Upper lobe of left lung (tissue), 6 donors: ENCODE measurements around the gene HMGXB4. TPM values are rescaled to one million over a fixed set of nuclear protein-coding genes. Genes with fewer than 3 reads are reported as not detected.

ENCODE experiments used
- ATAC-seq, 2 donors: fragments of 200-7000 bp; cut with Tn5 transposase; one replicate each; pipeline ENCODE4 v1.9.1; 2022; ENCODE audit warnings: mild to moderate bottlenecking in 2 of 2, moderate library complexity in 2 of 2; ENCODE audit not compliant: low FRiP score in 2 of 2
- DNase-seq, 2 donors: peaks; one replicate each; pipeline ENCODE4 v3.0.0-alpha.2; 2019 to 2020
- H3K27ac ChIP-seq, 4 donors: fragments of 200-600 bp; sonication (generic); one replicate each; pipeline ENCODE4 v1.5.1; 2016 to 2019
- H3K27me3 ChIP-seq, 4 donors: fragments of 200-600 bp; sonication (generic); one replicate each; pipeline ENCODE4 v1.5.1; 2017 to 2019
- H3K36me3 ChIP-seq, 4 donors: fragments of 200-600 bp; sonication (generic); one replicate each; pipeline ENCODE4 v1.5.1; 2016 to 2019
- H3K4me1 ChIP-seq, 4 donors: fragments of 200-600 bp; sonication (generic); one replicate each; pipeline ENCODE4 v1.5.1; 2018 to 2019
- H3K4me3 ChIP-seq, 4 donors: fragments of 200-600 bp; sonication (generic); one replicate each; pipeline ENCODE4 v1.5.1; 2017 to 2019; ENCODE audit warnings: mild to moderate bottlenecking in 2 of 4, moderate library complexity in 1 of 4
- H3K9me3 ChIP-seq, 4 donors: fragments of 200-600 bp; sonication (generic); one replicate each; pipeline ENCODE4 v1.5.1; 2018 to 2019
- EP300 ChIP-seq, 4 donors: sonication (generic); formaldehyde crosslinking; IDR thresholded peaks; one replicate each; pipeline ENCODE4 v1.5.1; 2017; ENCODE audit warnings: antibody characterized with exemption in 4 of 4, control low read depth in 2 of 4
- POLR2A ChIP-seq, 4 donors: fragments of 450-650 bp; IDR thresholded peaks; one replicate each; pipeline ENCODE4 v1.5.1; 2016 to 2017; ENCODE audit warnings: antibody characterized with exemption in 4 of 4, mild to moderate bottlenecking in 2 of 4
- POLR2AphosphoS5 ChIP-seq, 2 donors: sonication (generic); formaldehyde crosslinking; IDR thresholded peaks; one replicate each; pipeline ENCODE4 v1.5.1; 2017; ENCODE audit warnings: antibody characterized with exemption in 2 of 2
- WGBS, 2 donors: methylation state at CpG; one replicate each; pipeline ENCODE4 v1.1.5; 2017 to 2018; 5-methylcytosine and 5-hydroxymethylcytosine counted together
- total RNA-seq, 6 donors: library from RNA; depleted of rRNA in 4 of 6; stranded (reverse); fragments of >200 nt in 4 of 6; gene quantifications; one replicate each; pipeline versions ENCODE4 v1.1.0 to v1.2.1, GENCODE V29; 2016 to 2021
- TF ChIP-seq, protein P1 (sequence below), 6 experiments: fragments of 450-650 bp in 4 of 6; fragments of 200-600 bp in 2 of 6; sonication (generic) in 2 of 6; IDR thresholded peaks; one replicate each; pipeline ENCODE4 v1.5.1; 2016 to 2019; ENCODE audit warnings: antibody characterized with exemption in 6 of 6
- donor health status: DM: no; HTN: no; CAD: no; lungs with moderate emphysema.
- donor health status: DM: no; HTN: yes; CAD: no; lungs with severe emphysema.

The HMGXB4 gene
- total RNA-seq, 6 donors from 2014 or later = 15.7 to 20.9 (median 17.2) TPM

- no peaks in the 10 kb centered on the region for H3K36me3 ChIP-seq
- no peak overlapping the region for H3K27ac ChIP-seq
- DNase-seq = no peak
- H3K4me1 ChIP-seq = no peaks in the 10 kb centered on the region
- H3K9me3 ChIP-seq = peaks cover 0 to 5% (median 0%) of the 10 kb centered on the region in 4 donors
- 69 to 77% methylated on average over 3 of the region's 3 CpGs for WGBS, 2 donors
- TF ChIP-seq POLR2AphosphoS5 (IDR thresholded peaks at IDR 0.05) (no peak), POLR2A (IDR thresholded peaks at IDR 0.05) (no peak), EP300 (IDR thresholded peaks at IDR 0.05) (no peak)
- TF ChIP-seq, protein P1, sequence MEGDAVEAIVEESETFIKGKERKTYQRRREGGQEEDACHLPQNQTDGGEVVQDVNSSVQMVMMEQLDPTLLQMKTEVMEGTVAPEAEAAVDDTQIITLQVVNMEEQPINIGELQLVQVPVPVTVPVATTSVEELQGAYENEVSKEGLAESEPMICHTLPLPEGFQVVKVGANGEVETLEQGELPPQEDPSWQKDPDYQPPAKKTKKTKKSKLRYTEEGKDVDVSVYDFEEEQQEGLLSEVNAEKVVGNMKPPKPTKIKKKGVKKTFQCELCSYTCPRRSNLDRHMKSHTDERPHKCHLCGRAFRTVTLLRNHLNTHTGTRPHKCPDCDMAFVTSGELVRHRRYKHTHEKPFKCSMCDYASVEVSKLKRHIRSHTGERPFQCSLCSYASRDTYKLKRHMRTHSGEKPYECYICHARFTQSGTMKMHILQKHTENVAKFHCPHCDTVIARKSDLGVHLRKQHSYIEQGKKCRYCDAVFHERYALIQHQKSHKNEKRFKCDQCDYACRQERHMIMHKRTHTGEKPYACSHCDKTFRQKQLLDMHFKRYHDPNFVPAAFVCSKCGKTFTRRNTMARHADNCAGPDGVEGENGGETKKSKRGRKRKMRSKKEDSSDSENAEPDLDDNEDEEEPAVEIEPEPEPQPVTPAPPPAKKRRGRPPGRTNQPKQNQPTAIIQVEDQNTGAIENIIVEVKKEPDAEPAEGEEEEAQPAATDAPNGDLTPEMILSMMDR (IDR thresholded peaks at IDR 0.05) = no peak
- no peak overlapping the region for H3K4me3 ChIP-seq
- no peaks in the 10 kb centered on the region for H3K27me3 ChIP-seq
- no peak for ATAC-seq
Measured at GRCh38 chr22:35219012-35219411, 38.3 kb upstream of the HMGXB4 start.

- H3K36me3 ChIP-seq = no peaks in the 10 kb centered on the region
Measured at GRCh38 chr22:35220221-35220620, 37.1 kb upstream of the HMGXB4 start.

DNA sequence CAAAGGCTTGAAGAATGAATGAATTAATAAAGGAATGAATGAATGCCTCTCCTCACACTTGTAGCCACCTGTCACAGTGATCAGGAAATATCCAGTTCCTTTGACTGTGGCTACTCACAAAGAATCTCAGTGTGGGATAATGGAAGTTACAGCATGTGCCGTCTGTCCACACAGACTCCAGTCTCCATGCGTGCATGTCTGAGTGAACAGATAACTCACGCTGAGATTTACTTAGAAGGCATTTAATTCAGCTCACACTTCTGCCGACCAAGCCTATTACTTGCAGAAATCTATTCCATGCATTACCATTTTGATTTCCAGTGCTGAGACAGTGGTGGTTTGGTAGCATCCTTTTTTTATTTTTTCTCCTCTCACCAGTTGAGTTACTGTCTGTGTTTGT is 32.3 kb upstream of the HMGXB4 start:
- H3K27me3 ChIP-seq = no peaks in the 10 kb centered on the region
- ATAC-seq = no peak
- 80 to 90% methylated on average over 4 of the region's 4 CpGs for WGBS, 2 donors

More at GRCh38 chr22:35220221-35220620, 37.1 kb upstream of the HMGXB4 start:
- H3K9me3 ChIP-seq = peaks cover 0 to 5% (median 0%) of the 10 kb centered on the region in 4 donors
- TF ChIP-seq, protein P1 (IDR thresholded peaks at IDR 0.05) = no peak
- TF ChIP-seq POLR2A (IDR thresholded peaks at IDR 0.05) (no peak), POLR2AphosphoS5 (IDR thresholded peaks at IDR 0.05) (no peak), EP300 (IDR thresholded peaks at IDR 0.05) (no peak)
- no peak for ATAC-seq
- H3K27ac ChIP-seq = no peak overlapping the region
- WGBS, 2 donors = 82 to 85% methylated on average over 2 of the region's 2 CpGs
- DNase-seq = no peak
- no peaks in the 10 kb centered on the region for H3K27me3 ChIP-seq
- no peak overlapping the region for H3K4me3 ChIP-seq
- no peaks in the 10 kb centered on the region for H3K4me1 ChIP-seq

GRCh38 chr22:35226958-35227647 is 30.2 kb upstream of the HMGXB4 start:
- Histone ChIP-seq H3K27ac (no peak overlapping the region), H3K4me3 (no peak overlapping the region), H3K36me3 (no peaks in the 10 kb centered on the region), H3K4me1 (peaks cover 0 to 10% (median 2%) of the 10 kb centered on the region in 4 donors), H3K9me3 (no peaks in the 10 kb centered on the region), H3K27me3 (no peaks in the 10 kb centered on the region)
- ATAC-seq = no peak
- DNase-seq = no peak
- TF ChIP-seq, protein P1 (IDR thresholded peaks at IDR 0.05) = no peak
- TF ChIP-seq POLR2AphosphoS5 (IDR thresholded peaks at IDR 0.05) (no peak), POLR2A (IDR thresholded peaks at IDR 0.05) (no peak), EP300 (IDR thresholded peaks at IDR 0.05) (no peak)
- 69% methylated on average over 5 of the region's 5 CpGs for whole genome bisulfite sequencing, 2 donors

More for the DNA sequence above, 32.3 kb upstream of the HMGXB4 start:
- no peak for DNase-seq
- no peaks in the 10 kb centered on the region for H3K9me3 ChIP-seq
- no peak overlapping the region for H3K27ac ChIP-seq
- no peaks in the 10 kb centered on the region for H3K36me3 ChIP-seq
- no peak for TF ChIP-seq POLR2AphosphoS5 (IDR thresholded peaks at IDR 0.05)
- no peak for TF ChIP-seq EP300 (IDR thresholded peaks at IDR 0.05)
- TF ChIP-seq POLR2A (IDR thresholded peaks at IDR 0.05) = no peak
- TF ChIP-seq, protein P1 (IDR thresholded peaks at IDR 0.05) = no peak
- H3K4me1 ChIP-seq = no peaks in the 10 kb centered on the region
- H3K4me3 ChIP-seq = no peak overlapping the region

GRCh38 chr22:35229865-35230264 is 27.4 kb upstream of the HMGXB4 start:
- no peaks in the 10 kb centered on the region for H3K27me3 ChIP-seq
- 79 to 81% methylated on average over 7 of the region's 7 CpGs for WGBS, 2 donors
- no peak for DNase-seq
- H3K36me3 ChIP-seq = no peaks in the 10 kb centered on the region
- no peaks in the 10 kb centered on the region for H3K9me3 ChIP-seq
- TF ChIP-seq, protein P1 (IDR thresholded peaks at IDR 0.05) = no peak
- TF ChIP-seq POLR2AphosphoS5 (IDR thresholded peaks at IDR 0.05) (no peak), EP300 (IDR thresholded peaks at IDR 0.05) (no peak), POLR2A (IDR thresholded peaks at IDR 0.05) (no peak)
- ATAC-seq = no peak
- H3K4me1 ChIP-seq = peaks cover 0 to 10% (median 2%) of the 10 kb centered on the region in 4 donors
- no peak overlapping the region for H3K27ac ChIP-seq
- no peak overlapping the region for H3K4me3 ChIP-seq
